GM10266 (cell line): ENCODE results near the gene AFF3.

ENCODE experiments used
- DNase-seq: peaks from one replicate; pipeline ENCODE4 v3.0.0; 2012; ENCODE audit errors: extremely low spot score
- CTCF ChIP-seq: IDR thresholded peaks from 2 replicates; pipeline ENCODE4 v1.5.1; 2012; ENCODE audit warnings: mild to moderate bottlenecking, low read depth; ENCODE audit not compliant: control insufficient read depth, insufficient read depth; ENCODE audit errors: missing control alignments

The AFF3 gene

GRCh38 chr2:100146657-100146960 lies 4.2 kb upstream of the AFF3 start:
- DNase-seq, result no peak

GRCh38 chr2:100145893-100146656 lies 3.7 kb upstream of the AFF3 start:
- no peak for DNase-seq
- TF ChIP-seq CTCF, result no peak

More at GRCh38 chr2:100146657-100146960, 4.2 kb upstream of the AFF3 start:
- no peak for TF ChIP-seq CTCF

- TF ChIP-seq CTCF, result no peak
Observed at GRCh38 chr2:100143286-100143685, 896 bp upstream of the AFF3 start.

GRCh38 chr2:100141906-100142305 lies 484 bp downstream of the AFF3 start:
- DNase-seq, result no peak
- TF ChIP-seq CTCF, result no peak

More at GRCh38 chr2:100143286-100143685, 896 bp upstream of the AFF3 start:
- no peak for DNase-seq

GRCh38 chr2:100140582-100140981 lies 1.8 kb downstream of the AFF3 start:
- no peak for TF ChIP-seq CTCF
- no peak for DNase-seq

- no peak for TF ChIP-seq CTCF
- no peak for DNase-seq
Observed at GRCh38 chr2:100137866-100138570, 4.4 kb downstream of the AFF3 start.

GRCh38 chr2:100137318-100137717 lies 5.1 kb downstream of the AFF3 start:
- no peak for TF ChIP-seq CTCF

More at GRCh38 chr2:100137318-100137717, 5.1 kb downstream of the AFF3 start:
- no peak for DNase-seq
